ENCODE results near the gene TMEM161B. TPM values are rescaled to one million over a fixed set of nuclear protein-coding genes. Genes with fewer than 3 reads are reported as not detected.

The TMEM161B gene
- total and polyA plus RNA-seq, 2 donors from 2014 or later, result 8.9 to 21.1 TPM

DNA sequence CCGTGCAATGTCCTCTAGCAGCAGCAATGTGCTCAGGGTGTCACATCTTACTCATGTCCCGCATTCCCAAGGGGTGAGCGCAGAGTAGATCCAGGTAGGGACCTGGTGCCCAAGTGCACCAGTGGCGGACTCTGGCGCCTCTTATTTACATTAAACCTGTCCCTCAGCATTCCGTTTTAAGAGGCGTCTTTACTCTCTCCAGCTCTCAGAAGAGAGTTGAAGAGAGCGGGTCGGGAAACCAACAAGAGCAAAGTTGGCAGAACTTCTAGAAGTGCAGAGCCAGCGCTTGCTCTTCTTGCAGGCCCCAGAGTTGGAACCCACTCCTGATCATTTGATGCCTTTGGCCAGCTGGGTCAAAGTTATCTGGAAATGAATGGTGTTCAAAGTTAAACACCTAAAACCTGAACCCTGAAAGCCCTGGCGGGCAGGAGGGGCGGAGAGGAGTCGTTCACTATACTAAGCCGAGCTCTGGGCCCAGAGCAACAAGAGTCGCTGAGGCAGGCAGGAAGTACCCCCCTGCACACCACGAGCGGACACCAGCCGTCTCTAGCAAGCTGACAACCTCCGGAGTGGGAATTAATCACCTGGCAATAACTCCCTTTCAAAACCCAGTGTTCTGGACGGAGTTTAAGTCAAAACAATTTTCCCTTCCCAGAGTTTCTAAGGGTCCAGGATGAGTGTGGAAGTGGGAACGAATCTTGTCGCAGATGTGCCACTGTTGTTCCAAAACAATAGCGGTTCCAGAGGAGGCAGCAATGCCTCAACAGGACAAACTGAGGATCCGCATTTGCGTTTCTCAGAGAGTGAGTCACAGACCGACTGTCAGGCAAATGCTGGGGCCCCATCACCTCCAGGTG, 122.8 kb downstream of the TMEM161B start:
- peaks cover 0 to 14% (median 1%) of the 10 kb centered on the region in 3 donors for H3K4me1 ChIP-seq (ENCODE audit: control insufficient read depth in 2 of 3, insufficient read depth in 2 of 3, low read depth in 1 of 3, low read length in 3 of 3)
- H3K27ac ChIP-seq (ENCODE audit: low read depth in 2 of 2, low read length in 2 of 2), result no peak overlapping the region
- no peaks in the 10 kb centered on the region for H3K36me3 ChIP-seq (ENCODE audit: control insufficient read depth in 2 of 3, insufficient read depth in 3 of 3, low read length in 3 of 3)
- intact Hi-C loops (cut with DNase I), result loop anchor here (10.0 kb wide), 1 partner anchor 539 kb away; no protein-coding TSS in a partner anchor
- peaks cover 53% of the 10 kb centered on the region for H3K27me3 ChIP-seq (ENCODE audit: control insufficient read depth, insufficient read depth, low read length)
- peaks cover 0 to 3% (median 0%) of the 10 kb centered on the region in 3 donors for H3K9me3 ChIP-seq (ENCODE audit: control insufficient read depth in 2 of 3, insufficient read depth in 1 of 3, low read length in 3 of 3)
- peak; percentile 11 to 46 (median 31) for DNase-seq
- TF ChIP-seq, protein P1, sequence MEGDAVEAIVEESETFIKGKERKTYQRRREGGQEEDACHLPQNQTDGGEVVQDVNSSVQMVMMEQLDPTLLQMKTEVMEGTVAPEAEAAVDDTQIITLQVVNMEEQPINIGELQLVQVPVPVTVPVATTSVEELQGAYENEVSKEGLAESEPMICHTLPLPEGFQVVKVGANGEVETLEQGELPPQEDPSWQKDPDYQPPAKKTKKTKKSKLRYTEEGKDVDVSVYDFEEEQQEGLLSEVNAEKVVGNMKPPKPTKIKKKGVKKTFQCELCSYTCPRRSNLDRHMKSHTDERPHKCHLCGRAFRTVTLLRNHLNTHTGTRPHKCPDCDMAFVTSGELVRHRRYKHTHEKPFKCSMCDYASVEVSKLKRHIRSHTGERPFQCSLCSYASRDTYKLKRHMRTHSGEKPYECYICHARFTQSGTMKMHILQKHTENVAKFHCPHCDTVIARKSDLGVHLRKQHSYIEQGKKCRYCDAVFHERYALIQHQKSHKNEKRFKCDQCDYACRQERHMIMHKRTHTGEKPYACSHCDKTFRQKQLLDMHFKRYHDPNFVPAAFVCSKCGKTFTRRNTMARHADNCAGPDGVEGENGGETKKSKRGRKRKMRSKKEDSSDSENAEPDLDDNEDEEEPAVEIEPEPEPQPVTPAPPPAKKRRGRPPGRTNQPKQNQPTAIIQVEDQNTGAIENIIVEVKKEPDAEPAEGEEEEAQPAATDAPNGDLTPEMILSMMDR (IDR thresholded peaks at IDR 0.05; ENCODE audit: borderline replicate concordance, extremely low read depth, insufficient read depth), result no peak
- no peak for FAIRE-seq
- H3K9ac ChIP-seq (ENCODE audit: low read length in 3 of 3), result no peak overlapping the region
- peak overlapping the region in 1 of 3 donors; percentile 47 for H3K4me3 ChIP-seq (ENCODE audit: low read length in 3 of 3)

DNA sequence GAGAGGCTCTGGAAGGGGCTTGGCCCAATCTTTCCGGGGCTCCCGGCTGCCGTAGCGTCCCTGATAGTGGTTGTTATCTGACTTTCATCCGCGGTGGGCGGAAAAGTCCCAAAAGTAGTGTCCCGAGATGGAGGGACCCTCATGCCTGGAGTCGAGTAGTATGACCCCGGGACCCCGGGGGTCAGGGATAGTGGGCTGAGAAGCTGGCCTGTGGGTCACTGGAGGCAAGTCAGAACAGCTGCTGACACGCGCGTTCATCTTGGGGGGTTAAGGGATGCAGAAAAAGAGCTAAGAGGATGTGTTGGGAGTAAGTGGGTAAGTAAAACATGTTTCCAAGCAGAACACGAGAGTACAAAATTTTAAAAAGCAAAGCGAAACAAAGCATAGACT, 123.4 kb downstream of the TMEM161B start:
- no peak overlapping the region for H3K9ac ChIP-seq (ENCODE audit: low read length in 3 of 3)
- no peaks in the 10 kb centered on the region for H3K36me3 ChIP-seq (ENCODE audit: control insufficient read depth in 2 of 3, insufficient read depth in 3 of 3, low read length in 3 of 3)
- H3K4me3 ChIP-seq (ENCODE audit: low read length in 3 of 3), result peak overlapping the region in 1 of 3 donors; percentile 47
- H3K27ac ChIP-seq (ENCODE audit: low read depth in 2 of 2, low read length in 2 of 2), result no peak overlapping the region
- intact Hi-C loops (cut with DNase I), result loop anchor here (10.0 kb wide), 1 partner anchor 540 kb away; no protein-coding TSS in a partner anchor
- TF ChIP-seq, protein P1 (IDR thresholded peaks at IDR 0.05; ENCODE audit: borderline replicate concordance, extremely low read depth, insufficient read depth), result no peak
- H3K9me3 ChIP-seq (ENCODE audit: control insufficient read depth in 2 of 3, insufficient read depth in 1 of 3, low read length in 3 of 3), result peaks cover 0 to 3% (median 0%) of the 10 kb centered on the region in 3 donors
- DNase-seq (peak in 2 of 5 donors; percentile 29 to 41), FAIRE-seq (no peak)
- H3K4me1 ChIP-seq (ENCODE audit: control insufficient read depth in 2 of 3, insufficient read depth in 2 of 3, low read depth in 1 of 3, low read length in 3 of 3), result peaks cover 0 to 19% (median 3%) of the 10 kb centered on the region in 3 donors
- peaks cover 57% of the 10 kb centered on the region for H3K27me3 ChIP-seq (ENCODE audit: control insufficient read depth, insufficient read depth, low read length)
